ENCODE measurements around the gene KCTD12.

- TF ChIP-seq POLR2A (IDR thresholded peaks at IDR 0.05; ENCODE audit: low read length), result no peak
- TF ChIP-seq GATA1 (IDR thresholded peaks at IDR 0.05; ENCODE audit: low read depth, low read length), result no peak
Observed at GRCh38 chr13:76874479-76874878, 11.7 kb downstream of the KCTD12 start.
